Right ventricle myocardium superior (tissue), 1 donor: Measurements from ENCODE around the gene RALGAPB. TPM values are rescaled to one million over a fixed set of nuclear protein-coding genes. Genes with fewer than 3 reads are reported as not detected.

ENCODE experiments used
- ATAC-seq: fragments of 200-7000 bp; cut with Tn5 transposase; one replicate; pipeline ENCODE4 v1.9.1; 2020; ENCODE audit warnings: mild to moderate bottlenecking; ENCODE audit not compliant: poor library complexity
- DNase-seq: peaks from one replicate; pipeline ENCODE4 v3.0.0-alpha.2; 2020
- intact Hi-C: fragments of 100-400 bp; cut with DNase I; formaldehyde crosslinking; loops from one replicate; pipeline ENCODE4 v1.11.2; 2022
- total RNA-seq: library from RNA; stranded (reverse); fragmentation: NEBNext Ultra II Directional; extraction: Animal tissue kit (Norgen Biotek cat#: 25700); gene quantifications from one replicate; pipeline ENCODE4 v1.2.1, GENCODE V29; 2021
- donor health status: DM: no; HTN: yes; CAD: no; lungs with severe emphysema.

RALGAPB gene
- total RNA-seq, 1 donor from 2014 or later = 21.5 TPM

DNA sequence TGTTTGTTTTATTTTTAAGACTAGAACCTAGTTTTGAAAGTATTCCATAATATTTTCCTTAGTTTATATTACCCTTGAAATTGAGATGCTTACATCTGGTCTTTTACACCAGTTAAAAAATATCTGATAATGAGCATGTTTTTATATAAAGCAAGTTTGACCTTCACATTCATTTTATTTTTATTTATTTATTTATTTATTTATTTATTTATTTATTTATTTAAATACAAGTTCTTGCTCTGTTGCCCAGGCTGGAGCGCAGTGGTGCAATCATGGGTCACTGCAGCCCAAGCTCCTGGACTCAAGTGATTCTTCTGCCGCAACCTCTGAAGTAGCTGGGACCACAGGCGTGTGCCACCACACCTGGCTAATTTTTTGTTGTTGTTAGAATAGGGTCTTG, 55.5 kb downstream of the RALGAPB start:
- ATAC-seq = no peak
- no peak for DNase-seq
- intact Hi-C loops = no loop called here

DNA sequence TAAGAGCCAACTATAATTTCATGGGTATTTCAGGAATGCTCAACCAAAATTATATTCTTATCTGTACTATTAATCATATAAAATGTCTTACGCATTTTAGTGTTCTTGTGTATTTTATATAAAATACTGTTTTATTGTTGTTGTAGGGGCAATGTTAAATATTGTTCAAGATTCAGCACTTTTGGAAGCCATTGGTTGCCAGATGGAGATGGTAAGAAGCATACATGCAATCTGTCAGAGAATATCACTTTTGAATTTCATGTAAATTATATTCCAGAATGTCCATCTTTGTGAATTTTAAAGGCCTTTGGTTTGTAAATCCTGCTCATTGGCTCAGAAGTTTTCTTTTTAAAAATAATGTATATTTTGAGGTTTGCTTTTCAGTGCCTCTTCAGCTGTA, 58.4 kb downstream of the RALGAPB start:
- ATAC-seq = no peak
- intact Hi-C loops = no loop called here
- no peak for DNase-seq

DNA sequence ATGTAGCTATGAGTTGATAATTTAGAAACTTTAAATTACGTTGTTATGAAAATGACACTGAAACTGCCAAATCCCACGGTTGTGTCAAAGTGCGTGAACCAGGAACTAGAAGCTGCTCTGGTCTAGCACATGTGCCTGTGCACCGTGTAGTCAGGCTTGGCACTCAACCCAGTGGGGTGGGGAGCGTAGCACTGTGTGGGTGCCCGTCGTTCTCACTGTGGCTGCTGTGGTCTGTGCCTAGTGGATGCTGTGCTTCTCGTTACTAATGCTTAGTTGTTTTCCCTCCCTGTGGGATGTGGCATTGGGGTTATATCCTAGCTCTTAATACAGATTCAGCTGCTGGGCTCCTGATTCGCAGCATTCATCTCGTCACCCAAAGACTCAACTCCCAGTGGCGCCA, 62.1 kb downstream of the RALGAPB start:
- DNase-seq = no peak
- no peak for ATAC-seq
- intact Hi-C loops = no loop called here

DNA sequence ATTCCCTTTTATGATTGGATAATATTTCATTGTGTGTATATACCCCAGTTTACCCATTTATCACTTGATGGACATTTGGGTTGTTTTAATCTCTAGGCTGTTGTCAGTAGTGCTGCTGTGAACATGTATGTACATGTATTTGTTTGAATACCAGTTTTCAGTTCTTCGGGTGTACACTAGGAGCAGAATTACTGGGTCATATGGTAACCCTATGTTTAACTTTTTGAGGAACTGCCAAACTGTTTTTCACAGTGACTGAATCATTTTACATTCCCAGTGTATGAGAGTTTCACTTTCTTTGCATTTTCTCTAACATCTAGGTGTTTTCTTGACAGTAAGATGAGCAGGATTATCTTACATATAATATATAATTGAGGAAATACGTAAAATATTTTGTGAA, 63.7 kb downstream of the RALGAPB start:
- ATAC-seq (no peak), DNase-seq (no peak)
- intact Hi-C loops = no loop called here

DNA sequence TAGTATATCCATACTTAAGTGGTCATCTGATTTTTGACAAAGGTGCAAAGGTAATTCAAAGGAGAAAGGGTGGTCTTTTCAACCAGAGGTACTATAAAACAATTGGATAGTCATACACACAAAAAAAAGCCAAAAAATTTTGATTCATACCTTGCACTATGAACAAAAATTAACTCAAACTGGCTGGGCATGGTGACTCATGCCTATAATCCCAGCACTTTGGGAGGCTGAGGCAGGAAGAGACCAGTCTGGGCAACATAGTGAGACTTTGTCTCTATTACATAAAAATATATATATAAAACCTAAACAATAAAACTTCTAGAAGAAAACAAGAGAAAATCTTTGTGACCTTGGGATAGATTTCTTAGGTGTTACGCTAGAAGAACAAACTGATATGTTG, 64.5 kb downstream of the RALGAPB start:
- DNase-seq (no peak), ATAC-seq (no peak)
- intact Hi-C loops = no loop called here

DNA sequence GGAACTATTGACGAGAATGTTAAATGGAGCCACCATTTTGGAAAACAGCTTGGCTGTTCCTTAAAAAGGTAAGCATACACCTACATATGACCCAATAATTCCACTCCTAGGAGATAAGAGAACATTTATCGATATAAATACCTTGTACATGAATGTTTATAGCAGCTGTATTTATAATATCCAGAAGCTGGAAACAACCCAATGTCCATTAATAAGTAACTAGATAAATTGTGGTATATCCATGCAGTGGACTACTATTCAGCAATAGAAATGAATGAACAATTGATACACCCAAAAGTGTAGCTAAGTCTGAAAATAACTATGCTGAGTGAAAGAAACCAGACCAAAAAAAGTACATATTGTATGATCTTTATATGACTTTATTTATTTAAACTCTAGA, 66.1 kb downstream of the RALGAPB start:
- no peak for ATAC-seq
- no peak for DNase-seq
- intact Hi-C loops = no loop called here

DNA sequence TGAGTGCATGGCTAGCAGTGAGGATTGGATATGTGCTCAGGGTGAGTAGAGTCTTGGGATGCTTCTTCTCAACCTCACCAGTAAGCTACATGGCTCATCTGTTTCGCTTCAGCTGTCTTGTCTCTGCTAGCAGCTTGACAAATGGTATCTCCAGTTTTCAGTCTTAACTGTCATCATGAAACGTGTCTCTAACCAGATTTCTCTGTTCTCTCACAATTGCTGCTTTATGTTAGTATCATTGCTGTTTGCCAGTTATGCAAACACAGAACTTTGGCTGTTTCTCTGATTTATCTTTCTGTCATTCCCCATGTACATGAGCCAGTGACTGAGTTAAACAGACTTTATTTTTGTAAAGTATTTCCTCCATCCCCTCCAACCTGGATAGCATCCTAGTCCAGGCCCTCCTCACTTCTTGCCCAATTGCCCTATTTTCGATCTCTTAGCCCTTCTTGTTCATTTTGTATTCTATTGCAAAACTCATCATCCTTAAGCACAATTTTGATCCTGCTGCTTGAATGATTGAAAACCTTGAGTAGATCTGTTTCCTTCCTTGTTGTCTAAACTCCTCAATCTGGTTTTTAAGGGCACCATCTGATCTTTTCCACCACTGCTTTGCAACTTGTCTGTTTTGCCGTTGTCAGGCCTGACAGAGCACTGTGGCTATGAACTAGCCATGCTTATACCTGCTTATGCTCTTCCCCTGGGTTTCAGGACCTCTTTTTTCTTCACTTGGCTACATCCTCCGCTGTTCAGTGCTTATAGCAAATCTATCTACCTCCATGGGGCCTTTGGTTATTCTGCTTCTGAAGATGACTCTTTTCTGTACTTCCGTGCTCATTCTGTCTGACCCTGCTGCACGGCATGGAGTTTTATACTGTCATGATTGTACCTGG, 70.6 kb downstream of the RALGAPB start:
- ATAC-seq (no peak), DNase-seq (no peak)
- intact Hi-C loops = no loop called here

DNA sequence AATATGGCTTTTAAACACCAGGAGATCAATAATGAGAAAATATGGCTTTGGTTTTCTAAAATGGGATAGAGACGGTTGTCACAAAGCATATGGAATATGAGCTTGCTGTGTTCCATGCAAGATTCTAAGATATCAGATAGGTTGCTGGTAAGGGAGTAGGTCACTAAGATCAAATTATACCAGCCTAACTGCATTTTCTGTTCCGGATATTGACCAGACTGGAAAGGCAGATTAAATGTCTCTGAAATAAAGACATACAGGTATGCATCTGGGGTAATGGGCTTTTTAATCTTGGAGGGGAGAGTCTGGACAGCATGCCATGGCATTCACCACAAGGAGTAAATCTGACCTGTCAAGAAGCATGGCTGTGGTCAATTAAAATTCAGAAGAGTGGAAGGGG, 73.1 kb downstream of the RALGAPB start:
- intact Hi-C loops = no loop called here
- no peak for ATAC-seq

DNA sequence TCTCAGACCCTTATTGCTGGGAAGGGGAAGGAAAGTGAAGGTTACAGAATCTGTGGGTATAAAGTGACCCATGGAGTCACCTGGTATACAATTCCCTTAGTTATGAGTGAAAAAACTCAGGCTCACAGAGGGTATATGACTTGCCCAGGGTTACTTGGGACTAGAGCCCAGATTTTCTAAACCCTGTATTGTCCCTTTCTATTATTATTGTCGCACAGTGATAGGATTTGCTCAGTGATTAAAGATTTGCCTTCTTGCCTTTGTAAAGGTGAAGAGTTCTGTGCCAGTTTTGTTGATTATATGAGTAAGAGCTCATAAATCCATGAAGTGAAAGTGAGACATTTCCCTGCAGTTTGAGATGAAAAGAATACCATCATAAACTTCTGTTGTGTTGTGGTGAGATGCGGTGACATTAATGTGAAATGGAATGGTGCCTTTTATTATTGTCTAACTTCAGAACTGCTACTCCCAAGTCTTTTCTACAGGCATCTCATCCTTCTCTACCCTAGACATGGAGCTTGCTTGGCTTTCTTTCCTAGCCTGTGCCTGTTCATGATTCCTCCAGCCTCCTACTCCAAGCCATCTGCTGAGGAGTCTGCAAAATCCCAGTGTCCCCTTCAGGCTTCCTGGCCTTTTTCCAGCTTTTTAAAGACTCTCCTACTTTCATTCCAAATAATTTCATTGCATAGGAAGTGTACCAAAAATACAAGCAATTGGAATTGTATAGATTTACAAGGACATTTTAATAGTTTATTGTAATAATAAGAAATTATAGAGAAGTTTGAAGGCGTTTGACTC, 74.8 kb downstream of the RALGAPB start:
- DNase-seq (no peak), ATAC-seq (no peak)

More for the DNA sequence above, 73.1 kb downstream of the RALGAPB start:
- DNase-seq = no peak

DNA sequence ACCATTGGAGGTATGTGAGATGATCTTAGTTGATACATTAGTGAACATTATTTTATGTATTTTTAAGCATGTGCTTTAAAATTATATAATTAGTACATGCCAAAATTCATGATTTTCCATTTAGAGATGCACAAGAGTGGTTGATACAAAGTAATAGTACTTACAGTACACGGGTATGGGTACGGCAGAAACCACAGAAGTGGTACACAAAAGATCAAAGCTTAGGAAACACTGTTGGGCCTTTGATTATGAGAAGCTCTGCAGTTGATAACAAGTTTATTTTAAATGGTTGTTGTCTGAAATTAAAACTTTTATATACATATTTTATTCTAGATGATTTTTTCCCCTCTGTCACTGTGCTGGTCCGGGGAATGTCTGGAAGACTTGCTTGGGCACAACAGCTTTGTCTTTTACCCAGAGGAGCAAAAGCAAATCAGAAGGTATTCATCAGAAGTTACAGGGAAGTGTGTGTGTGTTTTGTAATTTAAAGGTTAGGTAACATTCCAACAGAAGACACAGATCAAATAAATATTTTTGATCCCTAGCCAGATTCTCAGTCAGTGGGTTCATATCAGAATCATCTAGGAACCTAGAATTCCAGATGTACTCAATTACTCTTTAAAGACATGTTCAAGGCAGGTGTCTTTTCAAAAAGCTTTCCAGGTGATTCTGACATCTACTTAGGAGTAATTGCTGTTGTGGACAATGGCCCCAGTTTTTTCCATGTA, 75.9 kb downstream of the RALGAPB start:
- no peak for ATAC-seq
- intact Hi-C loops = no loop called here
- DNase-seq = no peak

More for the DNA sequence above, 74.8 kb downstream of the RALGAPB start:
- intact Hi-C loops = no loop called here

DNA sequence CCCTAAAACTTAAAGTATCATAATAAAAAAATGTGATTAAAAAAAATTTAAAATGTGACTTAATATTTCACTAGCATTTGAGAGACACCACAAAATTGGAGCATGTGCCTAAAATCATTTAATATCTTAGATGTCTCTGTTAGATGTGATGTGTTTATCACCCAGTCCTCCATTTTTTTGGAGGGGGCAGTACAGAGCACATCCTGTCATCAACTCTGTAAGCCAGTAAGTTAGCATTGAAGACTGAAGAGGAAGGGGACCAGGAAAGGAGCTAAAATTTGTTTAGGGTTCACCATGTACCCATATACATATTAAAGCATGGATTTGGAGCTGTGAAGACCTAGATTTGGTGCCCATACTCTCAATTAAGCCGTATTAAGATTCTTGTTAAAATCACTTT, 77.6 kb downstream of the RALGAPB start:
- ATAC-seq (no peak), DNase-seq (no peak)
- intact Hi-C loops = no loop called here

DNA sequence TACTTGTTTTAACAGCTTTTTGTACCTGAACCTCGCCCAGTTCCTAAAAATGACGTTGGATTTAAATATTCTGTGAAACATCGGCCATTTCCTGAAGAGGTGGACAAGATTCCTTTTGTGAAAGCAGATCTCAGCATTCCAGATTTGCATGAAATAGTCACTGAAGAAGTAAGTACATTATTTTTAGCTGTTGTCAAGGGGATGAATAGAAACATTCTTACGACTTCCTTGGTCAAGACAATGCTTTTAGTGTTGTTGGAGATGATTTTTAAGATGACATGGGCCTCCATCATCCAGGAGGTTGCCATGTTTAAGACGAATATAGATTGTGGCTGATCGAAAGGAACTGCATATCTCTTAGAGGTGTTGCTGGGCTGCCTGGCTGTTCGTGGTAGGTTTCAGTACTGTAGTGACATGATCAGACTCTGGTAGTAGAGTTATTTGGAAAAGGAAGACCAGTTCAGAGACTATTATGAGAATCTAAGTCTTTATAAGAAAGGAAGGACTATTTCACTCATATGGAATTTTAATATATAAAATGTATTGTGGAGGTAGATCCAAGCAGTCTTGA, 78.5 kb downstream of the RALGAPB start:
- intact Hi-C loops = no loop called here
- DNase-seq (no peak), ATAC-seq (no peak)

DNA sequence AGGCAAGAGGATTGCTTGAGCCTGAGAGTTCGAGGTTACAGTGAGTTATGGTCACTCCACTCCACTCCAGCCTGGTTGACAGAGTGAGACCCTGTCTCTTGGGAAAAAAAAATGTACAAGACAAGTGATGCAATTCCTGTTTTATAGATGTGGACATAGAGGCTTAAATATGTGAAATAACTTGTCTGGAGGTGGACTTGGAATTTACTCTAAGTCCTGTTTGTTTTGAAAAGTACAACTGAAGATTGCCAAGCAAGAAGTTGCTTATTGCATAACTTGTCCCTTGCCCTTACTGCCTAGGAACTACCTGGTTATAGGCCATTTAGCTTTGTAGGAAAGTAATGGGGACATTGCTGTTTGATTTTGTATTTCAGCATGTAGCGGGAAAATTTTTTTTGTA, 82.3 kb downstream of the RALGAPB start:
- ATAC-seq = no peak

DNA sequence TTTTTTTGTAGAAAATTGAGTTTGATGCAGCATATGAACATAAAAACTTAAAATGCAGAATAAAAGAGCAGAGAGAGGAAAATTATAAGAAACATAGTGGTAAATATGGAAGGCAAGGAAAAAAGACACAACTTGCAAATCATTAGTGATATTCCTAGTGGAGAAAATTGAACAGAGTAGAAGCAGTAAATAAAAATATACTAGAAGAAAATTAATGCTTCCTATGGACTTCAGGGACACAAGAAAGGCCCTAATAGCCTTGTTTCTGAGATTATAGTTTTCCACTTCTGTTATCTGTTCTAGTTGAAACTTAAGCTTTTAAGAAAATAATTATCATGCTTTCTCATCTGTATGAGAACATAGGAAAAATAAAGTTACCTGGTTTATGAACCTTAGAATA, 82.8 kb downstream of the RALGAPB start:
- intact Hi-C loops = no loop called here
- DNase-seq = no peak
- ATAC-seq = no peak

More for the DNA sequence above, 82.3 kb downstream of the RALGAPB start:
- DNase-seq = no peak
- intact Hi-C loops = no loop called here

DNA sequence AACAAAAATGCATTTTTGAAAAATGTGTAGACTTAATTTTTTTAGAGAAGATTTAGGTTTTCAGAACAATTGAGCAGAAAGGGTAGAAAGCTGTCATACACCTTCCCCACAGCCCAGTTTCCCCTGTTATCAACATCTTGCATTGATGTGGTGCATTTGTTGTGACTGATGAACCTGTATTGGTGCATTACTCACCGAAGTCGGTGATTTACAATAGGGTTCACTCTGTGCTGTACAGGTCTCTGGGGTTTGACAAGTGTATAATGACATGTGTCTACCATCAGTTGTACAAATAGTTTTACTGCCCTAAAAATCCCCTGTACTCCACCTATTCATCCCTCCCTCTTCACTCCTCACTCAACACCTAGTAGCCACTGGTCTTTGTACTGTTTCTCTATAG, 84.5 kb downstream of the RALGAPB start:
- intact Hi-C loops = no loop called here
- ATAC-seq (no peak), DNase-seq (no peak)

DNA sequence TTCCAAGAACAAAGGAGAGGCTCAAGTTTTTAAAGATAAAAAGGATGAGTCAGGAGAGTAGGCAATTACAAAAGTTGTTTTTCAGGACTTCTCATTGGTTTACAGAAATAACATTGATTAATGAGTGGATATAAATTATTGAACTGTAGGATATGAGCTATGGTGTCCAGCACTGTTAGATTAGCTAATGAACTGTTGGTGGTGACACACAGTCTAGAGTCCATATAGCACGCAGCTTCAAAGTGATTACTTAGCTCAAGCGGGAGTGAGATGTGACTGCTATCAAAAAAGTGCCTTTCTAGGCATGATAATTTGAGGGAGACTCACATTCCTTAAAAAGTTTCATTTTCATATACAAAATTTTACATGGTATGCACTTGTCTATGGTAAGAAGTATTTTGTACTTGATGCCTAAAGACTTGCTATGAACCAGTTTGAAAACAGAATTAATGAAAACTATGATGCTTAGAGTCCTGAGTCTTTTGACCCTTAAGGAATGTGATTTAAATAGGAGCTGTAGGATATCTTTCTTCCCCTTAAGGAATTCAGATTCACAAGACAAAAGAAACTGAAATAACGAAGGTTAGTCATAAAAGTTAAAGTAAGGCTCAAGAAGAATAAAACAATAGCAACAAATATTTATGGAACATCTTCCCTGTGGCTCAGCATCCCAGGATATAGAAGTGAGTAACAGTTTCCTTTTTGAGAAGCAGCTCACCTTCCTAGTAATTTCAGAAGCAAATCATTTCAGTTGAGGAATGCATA, 86.1 kb downstream of the RALGAPB start:
- no peak for DNase-seq
- intact Hi-C loops = no loop called here
- no peak for ATAC-seq

DNA sequence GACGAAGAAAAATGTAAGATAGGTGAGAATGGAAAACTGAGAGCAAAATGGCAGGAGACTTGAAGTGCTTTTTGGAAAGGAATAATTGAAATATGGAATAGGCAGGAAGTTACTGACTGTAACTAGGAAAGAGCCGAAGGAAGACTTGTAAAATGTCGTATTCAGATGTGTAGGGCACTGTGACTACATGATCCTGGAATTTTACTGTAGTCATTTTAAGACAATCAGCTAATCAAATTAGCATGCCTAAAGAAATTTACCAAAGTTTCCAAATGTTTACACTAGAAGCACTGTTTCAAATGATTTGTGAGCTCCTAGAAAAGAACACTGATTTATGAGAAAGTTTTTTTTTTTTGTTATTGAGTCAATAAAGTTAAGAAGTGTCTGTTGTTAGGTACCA, 87.1 kb downstream of the RALGAPB start:
- no peak for DNase-seq
- intact Hi-C loops = no loop called here
- no peak for ATAC-seq

DNA sequence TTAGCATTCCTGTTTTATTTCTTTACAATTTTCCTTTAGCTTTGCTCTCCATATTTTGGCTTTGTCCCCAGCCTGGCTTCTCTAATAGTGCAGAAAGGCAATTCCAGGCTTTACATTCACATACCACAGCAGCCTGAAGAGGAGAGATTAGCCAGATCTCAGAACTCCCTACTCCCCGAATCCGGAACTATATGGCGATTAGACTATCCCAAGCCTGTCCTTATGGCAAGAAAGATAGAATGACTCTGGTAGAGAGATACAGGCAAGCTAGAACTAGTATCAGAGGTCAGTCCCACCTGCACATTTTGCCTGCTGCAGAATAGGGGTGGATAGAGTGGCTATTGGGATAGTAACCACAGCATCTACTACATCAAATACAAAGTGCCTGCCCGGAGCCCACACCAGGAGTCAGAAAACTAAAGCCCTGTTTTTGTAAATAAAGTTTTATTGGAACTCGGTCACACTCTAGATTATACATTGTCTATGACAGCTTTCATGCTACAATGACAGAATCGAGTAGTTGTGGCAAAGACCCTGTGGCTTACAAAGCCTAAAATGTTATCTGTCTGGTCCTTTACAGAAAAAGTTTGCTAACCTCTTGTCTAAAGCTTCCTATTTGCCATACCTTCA, 91.3 kb downstream of the RALGAPB start:
- no peak for DNase-seq
- ATAC-seq = no peak
- intact Hi-C loops = no loop called here
